HG02678 (cell line): ENCODE measurements around the gene TTLL9.

ENCODE experiments used
- ATAC-seq: cut with Tn5 transposase; IDR thresholded peaks from one replicate; pipeline ENCODE4 v1.9.1; 2021; ENCODE audit warnings: mild to moderate bottlenecking, moderate library complexity; ENCODE audit not compliant: unreplicated experiment

The TTLL9 gene

GRCh38 chr20:31972471-31973021 lies 102.1 kb downstream of the TTLL9 start:
- ATAC-seq = no peak

- no peak for ATAC-seq
Observed at GRCh38 chr20:31974296-31974695, 103.9 kb downstream of the TTLL9 start.

DNA sequence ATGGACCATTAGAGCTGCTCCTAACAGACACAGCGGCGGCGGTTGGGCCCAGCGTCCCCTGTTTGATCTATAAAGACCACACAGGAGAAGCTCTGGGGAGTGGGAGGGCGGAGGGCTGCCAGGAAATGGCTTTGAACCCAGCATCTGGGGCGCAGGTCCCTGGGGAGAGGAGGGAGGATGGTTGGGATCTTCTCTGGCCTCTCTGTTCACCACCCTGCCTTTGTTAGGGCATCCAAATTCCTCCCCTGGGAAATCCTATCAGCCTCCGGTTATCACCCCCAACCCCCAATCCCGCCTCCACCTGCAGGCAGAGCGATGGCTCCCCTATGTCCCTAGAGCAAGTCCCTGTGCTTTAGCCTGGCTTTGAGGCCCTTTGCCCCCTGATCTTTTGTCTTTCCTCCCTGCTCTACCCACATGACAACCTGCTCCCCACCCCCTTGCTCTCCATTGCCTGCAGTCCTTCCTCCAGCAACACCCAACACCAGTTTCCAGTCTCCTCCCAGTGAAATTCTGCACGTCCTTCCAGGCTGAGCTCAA lies 104.6 kb downstream of the TTLL9 start:
- no peak for ATAC-seq

DNA sequence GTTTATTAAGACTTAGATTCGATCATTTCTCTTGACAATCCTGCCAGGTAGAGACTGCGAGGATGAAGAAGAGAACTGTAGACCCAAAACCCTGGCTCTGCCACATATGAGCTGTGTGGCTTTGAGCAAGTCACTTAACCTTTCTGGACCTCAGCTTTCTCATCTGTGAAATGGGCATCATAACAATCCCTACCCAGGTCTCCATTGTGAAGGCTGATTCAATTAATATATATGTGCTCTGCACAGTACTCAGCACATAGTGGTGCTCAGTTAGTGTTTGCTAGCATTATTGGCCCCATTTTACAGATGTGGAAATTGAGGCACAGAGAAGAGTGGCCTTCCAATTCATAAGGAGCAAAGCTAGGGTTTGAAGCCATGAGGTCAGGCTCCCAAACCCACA lies 105.4 kb downstream of the TTLL9 start:
- no peak for ATAC-seq

GRCh38 chr20:31977080-31977479 lies 106.6 kb downstream of the TTLL9 start:
- ATAC-seq = no peak

DNA sequence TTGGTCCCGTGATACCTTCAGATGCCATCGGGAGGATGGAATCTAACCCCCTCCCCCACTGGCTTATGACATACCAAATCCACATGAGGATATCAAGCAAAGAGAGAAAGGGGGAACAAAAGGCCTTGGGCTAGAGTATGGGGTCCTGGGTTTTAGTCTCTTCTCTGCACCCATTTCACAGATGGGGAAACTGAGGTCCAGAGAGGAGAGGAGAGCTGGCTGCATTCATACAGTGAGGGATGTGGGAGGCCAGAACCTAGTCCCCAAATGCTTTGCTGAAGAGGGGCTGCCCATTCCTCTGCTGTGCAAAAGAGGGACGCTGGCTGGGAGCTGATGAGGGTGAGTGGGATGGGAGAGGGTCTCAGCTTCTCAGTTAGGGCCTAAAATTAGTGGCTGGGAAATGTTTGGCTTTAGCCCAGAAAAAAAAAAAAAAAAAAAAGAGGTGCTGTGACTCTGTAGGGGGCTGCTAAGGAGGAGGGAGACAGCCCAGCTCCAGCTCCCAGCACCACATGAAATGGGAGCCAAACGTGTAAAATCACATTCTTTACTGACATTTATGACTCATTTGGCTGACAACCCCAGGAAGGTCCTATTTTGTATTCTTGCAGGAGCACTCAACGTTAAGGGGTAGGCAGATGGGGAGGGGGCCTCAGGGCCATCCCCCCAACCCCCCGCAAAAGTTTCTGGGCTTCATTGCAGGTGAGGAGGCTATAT lies 109.4 kb downstream of the TTLL9 start:
- no peak for ATAC-seq

- ATAC-seq = no peak
Observed at GRCh38 chr20:31981784-31982183, 111.3 kb downstream of the TTLL9 start.

DNA sequence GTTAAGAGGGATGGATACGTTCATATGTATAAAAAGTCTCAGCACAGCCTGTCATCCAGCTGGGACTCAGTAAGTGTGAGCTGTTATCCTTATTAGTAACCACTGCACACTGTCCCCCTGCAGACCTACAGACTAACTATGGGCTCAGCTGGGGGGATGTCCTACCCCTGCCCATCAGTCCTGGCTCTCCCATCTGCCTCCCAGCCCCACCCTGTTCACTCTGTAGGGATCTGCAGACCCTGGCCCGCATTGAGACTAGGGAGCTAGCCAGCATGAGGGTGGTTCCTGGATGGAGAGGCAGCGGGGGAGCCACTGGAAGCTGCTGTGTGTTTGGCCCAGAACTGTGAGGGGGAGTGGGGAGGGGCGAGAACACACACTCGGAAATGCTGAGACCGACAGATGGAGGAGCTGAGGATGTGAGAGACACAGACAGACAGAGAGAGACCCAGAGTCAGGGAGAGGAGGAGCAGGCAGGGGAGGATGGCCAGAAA lies 114.6 kb downstream of the TTLL9 start:
- ATAC-seq = no peak

- ATAC-seq = no peak
Observed at GRCh38 chr20:31987744-31988143, 117.3 kb downstream of the TTLL9 start.

DNA sequence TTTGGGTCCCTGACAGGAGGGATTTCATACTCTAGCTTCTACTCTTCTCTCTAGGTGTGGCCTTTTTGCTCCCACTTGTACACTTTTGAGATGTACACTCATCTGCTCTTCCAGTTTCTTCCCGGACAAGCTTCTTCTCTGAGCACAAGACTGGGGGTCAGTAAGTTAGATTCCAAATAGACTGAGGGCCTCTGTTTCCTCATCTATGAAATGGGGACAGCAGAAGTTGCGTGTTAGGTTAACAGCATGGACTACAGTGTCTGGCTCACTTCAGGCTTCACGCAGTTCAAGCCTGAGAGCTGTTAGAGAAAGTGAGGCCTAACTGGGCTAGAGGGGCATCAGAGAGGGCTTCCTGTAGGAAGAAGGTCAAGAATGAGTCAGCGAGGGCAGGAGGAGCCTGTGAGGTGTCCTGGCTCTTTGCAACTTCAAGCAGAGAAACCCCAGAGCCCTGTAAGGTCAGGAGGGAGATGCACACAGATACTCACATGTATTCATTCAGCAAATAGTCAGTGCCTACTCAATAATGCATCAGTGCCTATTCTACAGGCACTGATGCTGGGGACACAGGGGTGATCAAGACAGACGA lies 118.1 kb downstream of the TTLL9 start:
- no peak for ATAC-seq

- ATAC-seq = no peak
Observed at GRCh38 chr20:31989030-31989645, 118.7 kb downstream of the TTLL9 start.

- ATAC-seq = no peak
Observed at GRCh38 chr20:31990641-31991338, 120.4 kb downstream of the TTLL9 start.

DNA sequence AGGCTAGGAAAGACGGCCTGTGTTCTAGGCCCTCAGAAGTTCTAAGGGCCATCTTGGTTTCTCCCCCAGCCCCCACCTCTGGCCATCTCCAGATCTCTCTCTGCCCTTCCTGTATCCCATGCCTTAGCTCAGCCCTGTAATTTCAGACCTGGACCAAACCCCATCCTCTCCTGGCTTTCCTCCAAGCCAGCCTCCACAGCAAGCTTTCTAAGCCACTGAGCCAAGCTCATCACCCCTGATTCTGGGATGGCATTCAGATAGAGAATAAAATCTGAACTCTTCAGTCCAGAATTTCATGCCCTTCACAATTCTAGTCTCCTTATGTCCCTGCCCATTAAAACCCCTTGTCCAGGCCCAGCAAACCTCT lies 120.9 kb downstream of the TTLL9 start:
- no peak for ATAC-seq

GRCh38 chr20:31992086-31992485 lies 121.7 kb downstream of the TTLL9 start:
- no peak for ATAC-seq
